DMS153 treated with DMSO at 0.1 percent for 48 hours (cell line): ENCODE results near the gene RASL10B.

Experiments used
- DNase-seq: peaks from one replicate; lab custom pipeline; 2025; ENCODE audit not compliant: unreplicated experiment; lab: John Stamatoyannopoulos, UW

The RASL10B gene

DNA sequence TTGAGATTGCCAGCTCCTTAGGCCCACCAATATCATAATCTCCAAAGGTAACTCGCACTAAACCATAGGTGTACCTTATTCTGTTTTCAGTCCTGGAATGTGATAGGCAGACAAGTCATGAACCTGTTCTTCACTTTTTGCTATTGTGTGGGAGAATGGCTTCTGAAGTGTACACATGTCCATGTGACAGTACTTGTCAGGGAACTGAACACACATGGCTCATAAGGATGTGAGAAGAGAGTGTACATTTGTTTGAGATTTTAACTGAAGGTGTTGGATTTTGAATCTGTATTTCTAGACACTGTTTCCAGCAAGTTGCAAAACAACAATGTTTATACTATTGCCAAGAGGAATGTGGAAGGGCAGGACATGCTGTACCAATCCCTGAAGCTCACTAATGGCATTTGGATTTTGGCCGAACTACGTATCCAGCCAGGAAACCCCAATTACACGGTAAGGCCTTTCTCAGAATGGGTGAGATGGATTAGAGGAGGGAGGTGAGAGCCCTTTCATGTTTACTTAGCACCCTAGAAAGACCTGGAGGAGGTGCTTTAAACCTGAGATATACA is 14.5 kb upstream of the RASL10B start:
- no peak for DNase-seq

DNA sequence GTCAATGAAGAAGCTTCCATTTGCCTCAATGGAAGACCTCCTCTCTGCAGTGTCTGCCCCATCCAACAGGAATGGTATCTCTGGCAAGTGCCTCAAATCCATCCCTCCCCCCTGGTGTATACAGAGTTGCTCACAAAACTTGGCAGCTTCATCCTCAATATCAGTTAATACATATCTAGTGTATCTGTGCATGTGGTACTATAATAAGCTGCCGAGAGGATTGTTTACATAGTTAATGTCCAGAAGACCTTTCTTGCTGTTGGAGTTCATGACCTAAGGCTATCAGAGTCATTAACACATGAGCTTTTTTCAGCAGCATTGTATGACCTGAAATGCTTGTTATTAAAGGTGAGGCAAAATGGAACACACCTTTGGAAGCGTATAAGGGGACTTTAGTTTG is 14.0 kb upstream of the RASL10B start:
- no peak for DNase-seq

DNA sequence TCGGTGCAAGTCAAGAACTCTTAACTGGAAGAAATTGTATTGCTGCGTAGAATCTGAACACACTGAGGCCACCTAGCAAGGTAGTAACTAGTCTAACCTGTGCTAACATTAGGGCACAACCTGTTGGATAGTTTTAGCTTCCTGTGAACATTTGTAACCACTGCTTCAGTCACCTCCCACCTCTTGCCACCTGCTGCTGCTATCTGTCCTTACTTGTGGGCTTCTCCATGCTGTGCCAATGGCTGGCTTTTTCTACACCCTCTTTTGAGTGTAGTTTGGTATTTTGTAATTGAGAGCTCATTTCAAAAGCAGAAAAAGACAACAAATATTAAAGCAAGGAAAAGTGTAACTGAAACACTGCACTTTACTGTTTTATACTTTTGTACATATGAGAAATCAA is 7.7 kb upstream of the RASL10B start:
- no peak for DNase-seq

DNA sequence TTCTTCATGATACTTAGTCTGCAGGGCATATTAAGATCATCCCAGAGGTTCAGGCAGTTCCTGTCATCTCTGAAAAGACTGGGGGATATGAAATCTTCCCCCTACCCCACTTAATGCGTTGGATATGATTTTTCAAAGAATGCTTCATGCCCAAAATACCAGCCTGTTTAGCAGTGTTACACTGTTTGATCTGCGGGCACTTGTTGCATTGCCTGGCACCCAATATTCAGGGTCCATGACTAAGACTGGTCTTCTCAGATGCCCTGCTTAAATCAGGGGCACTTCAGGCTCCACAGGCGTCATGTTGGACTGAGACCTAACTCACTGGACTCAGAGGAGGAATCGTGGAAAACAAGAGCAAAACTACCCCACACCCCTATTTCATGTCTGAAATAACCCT is 6.4 kb upstream of the RASL10B start:
- DNase-seq, result no peak

DNA sequence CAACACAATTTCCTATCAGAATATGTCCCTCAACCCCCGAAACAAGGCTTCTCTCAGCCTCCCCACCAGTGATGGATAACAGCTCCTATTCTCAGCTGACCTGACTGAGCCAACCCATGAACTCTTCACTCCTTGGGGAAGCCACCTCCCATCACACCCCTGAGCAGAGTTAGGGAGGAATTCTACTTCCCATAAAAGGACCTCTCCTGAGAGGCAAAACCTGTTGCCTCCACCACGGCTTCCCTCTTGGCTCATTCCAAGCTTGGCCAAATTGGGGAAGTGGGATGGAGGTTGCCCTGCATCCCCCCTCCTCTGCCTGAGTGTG is 5.7 kb upstream of the RASL10B start:
- DNase-seq, result no peak

DNA sequence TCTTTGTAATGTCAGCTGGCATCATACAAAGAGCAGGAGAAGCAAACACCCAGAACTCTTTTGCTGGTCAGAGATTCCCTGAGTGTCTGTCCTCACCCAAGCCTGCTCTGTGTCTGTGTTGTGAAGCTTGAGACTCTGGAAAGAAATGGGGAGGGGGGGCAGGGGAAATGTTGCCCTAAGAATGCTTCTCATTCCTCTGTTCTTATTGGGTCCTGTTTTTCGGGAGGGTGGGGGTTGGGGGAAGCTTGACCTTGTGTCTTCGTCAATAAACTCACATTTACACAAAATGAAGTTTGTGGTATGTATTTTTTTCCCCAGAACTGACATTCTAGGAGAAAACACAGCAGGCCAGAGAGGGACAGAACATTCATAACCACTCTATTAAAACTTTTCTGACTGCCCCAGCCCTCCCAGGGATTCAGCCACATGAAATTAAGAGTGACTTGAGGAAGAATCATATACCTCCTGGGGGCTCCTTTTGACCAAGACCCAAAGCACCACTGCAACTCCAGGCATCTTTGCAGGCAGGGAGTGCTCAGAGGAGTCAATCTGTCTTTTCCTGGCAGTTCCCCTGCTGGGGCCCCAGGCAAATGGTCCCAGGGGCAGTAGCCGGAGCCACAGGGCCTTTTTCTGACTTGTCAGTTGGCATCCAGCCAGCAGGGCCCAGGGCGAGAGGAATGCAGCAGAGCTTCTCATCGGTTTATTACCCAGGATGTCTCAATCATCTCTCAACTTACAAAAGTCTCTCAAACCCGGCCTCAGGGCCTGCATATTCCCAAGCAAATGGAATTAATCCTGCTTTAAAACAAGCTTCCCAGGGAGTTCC is 5.1 kb upstream of the RASL10B start:
- DNase-seq, result no peak

DNA sequence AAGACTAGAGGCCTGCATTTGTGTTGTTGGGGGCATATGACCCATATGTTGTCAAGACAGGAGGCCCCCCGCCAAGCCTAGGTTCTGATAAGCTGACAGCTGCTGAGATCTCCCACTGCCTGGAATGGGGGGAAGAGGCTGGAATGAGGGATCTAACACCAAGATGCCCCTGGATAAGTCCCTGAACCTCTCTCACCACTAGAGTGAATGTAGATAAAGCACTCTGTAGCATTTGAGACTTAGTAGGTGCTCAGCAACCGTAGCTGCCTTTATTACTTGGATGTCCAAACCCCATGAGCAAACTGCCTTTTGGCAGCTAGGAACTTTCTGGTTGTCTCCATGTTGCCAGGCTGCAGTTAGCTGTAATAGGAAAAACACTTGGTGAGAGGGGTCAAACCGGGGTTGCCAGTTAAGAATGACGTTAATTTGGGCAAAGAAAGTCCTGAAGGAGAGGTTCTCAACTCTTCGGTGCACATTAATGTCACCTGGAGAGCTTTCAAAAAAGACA is 4.4 kb upstream of the RASL10B start:
- no peak for DNase-seq

DNA sequence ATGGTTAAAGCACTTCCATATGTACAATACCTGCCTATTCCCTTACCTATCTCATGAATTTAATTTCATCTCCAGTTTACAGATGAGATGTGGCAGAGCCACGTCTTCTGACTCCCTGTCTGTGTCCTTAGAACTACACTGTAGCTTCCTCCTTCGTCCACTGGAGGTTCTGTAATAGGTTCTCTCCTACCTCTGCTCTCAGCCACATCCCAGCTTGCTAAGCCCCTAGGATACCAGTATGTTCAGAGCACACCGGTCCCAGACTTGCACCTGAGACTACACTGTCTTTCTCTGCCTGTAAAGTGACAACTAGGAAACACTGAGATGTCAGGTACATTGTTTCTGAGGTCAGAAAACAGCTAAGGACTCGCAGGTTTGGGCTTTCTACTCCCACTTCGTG is 3.8 kb upstream of the RASL10B start:
- DNase-seq, result no peak

DNA sequence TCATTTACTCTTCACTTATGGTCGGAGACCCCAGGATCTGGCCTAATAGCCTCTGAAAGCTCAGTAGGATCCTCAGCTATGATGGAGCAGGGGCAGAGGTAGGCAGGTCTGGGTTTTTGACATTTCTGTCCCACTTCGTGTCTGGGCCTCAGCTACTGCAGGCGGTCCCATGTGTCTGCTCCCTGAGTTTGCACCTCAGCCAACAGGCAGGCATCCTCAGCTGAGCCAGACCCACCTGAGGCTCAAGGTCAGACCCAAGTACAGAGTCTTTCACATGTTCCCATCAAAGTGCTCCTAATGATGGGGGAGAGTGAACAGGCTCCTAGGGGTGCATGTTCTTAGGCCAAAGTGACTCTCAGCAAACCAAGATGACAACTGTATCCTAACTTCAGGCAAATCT is 2.9 kb upstream of the RASL10B start:
- DNase-seq, result no peak

DNA sequence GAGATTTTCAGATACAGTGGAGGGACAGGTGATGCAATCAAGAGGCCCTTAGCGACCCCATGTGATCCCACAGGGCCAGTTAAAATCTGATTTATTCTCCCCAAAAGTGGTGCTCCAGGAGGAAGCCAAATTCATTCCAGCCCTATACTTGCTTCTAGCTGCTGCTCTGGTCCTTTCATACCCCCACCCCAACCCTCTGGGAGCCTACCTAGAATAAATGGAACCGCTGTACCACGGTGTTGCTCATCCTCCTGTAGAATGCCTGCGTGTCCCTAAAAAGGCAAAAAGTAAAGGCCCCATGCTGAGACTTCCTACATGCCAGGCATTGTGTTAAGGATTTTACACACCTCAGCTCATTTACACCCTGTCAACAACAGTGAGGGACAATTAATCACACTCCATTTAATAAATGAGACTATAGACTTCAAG is 2.0 kb upstream of the RASL10B start:
- DNase-seq, result no peak

DNA sequence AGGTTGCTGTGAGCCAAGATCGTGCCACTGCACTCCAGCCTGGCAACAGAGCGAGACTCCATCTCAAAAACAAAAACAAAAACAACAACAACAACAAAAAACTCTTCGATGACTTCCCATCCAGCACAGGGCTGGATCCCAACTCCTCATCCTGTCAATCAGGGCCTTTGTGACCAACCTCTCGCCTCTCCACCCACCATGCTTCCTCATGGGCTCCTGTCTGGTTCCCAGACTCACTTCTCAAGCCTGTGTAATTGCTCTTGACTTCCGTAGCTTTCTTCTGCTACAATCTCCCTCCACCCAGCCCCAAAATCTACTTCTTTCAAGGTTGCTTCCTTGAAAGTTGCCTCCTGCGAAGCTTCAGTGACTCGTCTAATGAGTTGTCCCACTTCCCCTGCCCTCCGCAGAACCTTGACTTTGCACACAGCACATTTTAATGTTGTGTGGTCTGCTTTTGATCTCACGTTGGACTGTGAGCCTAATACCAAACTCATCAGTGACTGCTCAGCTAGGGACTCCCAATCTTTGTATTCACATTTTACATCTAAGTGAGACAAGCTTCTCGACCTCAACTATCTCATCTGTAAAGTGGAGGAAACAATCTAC is 936 bp upstream of the RASL10B start:
- no peak for DNase-seq

DNA sequence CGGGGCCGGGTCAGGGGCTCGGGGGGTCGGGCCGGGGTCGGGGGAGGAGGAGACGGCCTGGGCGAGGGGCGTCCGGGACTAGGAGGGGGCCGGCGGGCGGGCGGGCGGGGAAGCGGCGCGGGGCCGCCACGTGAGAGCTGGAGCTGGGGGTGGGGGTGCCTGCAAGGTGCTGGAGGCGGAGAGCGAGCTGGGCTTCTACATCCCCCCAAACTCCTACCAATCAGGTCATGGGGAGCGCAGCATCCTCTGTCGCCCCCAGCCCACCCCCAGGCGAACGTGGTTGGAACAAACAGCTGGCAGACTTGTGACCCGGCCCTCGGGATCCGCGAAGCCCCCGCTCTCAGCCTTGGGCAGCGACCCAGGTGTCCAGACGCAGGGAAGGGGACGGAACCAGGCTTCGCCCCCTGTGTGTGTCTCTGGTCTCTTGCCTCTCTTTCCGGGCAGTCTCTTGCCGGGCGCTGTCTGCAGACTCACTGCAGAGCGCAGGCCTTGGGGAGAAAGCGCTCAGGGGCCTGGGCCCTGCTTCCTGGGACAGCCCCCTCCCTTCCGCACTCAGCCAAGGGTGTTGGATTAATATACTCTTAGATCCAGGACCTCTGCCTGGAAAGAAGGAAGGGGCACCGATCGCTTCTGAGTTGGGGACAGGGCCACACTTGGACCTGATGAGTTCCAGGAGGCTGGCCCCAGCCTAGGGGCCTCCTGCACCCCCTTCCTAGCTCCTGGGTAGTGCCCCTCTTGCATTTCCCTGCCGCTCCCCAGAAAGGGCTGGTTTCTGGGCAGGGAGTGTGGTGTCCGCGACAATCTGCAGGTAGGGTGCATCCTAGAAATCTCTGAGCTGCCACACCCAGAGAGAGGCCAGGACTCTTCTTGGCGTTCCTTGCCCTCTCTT is 722 bp downstream of the RASL10B start:
- DNase-seq, result no peak

DNA sequence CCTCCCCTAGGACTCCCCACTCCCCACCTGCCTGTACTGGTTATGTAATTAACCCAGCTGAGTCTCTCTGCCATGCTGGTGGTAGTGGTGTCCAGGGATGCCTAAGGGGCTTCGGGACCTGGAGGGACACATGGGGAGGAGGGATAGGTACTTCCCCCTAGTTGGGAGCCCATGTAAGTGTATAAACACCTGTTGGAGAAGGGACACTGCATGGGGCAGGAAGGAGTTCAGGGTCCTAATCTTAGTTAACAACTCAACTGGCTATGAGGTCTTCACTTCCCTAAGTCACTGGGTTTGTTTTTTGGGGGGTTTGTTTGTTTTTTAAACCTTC is 1.3 kb downstream of the RASL10B start:
- no peak for DNase-seq

DNA sequence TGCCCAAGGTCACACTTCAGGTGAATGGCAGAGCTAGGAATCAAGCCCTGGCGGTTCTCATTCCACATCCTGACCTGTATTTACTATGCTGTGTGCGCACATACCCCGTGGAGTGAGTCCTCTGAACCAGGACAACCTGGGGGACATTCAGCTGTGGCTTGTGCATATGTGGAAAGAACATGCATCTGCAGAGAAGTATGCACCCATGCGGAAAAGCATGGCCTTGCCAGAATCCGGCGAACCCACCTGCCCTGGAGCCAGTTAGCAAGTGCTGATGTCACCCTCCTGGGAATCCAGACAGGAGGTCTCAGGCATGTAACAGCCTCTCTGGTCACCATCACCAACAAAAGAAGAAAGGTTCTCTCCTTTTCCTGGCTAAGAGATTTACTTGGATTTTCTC is 1.9 kb downstream of the RASL10B start:
- DNase-seq, result no peak

DNA sequence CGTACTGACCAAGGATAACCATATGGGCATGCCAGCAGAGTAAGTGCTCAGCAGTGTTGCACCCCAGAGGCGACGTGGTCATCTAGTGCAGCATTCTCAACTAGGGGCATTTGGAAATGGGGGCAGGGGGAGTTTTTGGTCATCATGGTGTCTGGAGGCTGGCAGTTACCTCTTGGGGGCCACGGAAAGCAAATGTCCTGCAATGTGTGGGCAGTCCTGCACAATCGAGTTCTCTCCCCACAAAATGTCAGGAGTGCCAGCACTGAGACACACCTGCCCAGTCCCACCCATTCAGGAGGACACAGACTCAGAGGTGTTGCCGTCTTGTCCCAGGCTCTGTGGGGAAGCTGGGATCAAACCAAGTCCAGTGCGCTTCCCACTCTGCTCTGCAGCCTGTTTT is 3.0 kb downstream of the RASL10B start:
- DNase-seq, result no peak

DNA sequence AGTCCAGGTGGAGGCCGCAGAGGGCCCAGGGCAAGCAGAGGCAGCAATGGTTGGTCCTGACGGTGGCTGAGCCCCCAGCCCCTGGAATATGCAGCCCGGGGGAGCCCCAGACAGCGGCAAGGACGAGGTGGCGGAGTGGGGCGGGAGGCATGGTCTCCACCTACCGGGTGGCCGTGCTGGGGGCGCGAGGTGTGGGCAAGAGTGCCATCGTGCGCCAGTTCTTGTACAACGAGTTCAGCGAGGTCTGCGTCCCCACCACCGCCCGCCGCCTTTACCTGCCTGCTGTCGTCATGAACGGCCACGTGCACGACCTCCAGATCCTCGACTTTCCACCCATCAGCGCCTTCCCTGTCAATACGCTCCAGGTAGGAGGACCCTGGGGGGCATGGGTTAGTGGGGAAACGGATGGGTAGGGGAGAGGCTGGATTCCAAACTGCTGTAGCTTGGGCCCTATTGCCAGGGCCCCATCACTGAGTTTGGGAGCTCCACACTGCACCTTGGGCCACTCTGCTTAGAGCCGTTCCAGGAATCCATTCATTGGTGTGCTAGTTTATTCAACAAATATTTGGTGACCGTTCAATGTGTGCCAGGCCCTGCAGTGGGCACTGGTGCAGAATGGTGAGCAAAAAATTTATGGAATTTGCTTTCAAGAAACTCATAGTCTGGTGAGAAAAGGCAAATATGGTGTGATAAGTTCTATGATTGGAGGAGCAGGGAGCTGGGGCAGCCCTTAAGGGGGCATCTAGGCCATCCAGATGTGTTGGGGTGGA is 3.8 kb downstream of the RASL10B start:
- no peak for DNase-seq

DNA sequence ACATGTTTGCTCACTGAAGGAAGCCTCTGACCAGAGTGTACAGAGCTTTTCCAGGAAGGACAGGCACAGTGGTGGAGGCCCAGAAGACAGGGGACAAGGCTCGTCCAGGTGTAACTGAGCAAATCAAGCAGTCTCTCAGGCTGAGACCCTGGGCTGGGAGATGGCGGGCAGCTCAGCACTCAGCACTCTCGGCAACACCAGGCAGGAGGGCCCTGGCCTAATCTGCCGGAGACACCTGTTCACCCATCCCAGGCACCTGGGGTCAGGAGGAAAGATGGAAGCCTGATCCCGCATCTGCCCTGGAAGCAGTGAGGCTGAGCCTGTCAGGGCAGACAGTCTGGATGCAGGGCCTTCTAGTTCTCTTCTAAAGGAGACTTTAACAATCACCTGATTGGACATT is 4.8 kb downstream of the RASL10B start:
- DNase-seq, result no peak

DNA sequence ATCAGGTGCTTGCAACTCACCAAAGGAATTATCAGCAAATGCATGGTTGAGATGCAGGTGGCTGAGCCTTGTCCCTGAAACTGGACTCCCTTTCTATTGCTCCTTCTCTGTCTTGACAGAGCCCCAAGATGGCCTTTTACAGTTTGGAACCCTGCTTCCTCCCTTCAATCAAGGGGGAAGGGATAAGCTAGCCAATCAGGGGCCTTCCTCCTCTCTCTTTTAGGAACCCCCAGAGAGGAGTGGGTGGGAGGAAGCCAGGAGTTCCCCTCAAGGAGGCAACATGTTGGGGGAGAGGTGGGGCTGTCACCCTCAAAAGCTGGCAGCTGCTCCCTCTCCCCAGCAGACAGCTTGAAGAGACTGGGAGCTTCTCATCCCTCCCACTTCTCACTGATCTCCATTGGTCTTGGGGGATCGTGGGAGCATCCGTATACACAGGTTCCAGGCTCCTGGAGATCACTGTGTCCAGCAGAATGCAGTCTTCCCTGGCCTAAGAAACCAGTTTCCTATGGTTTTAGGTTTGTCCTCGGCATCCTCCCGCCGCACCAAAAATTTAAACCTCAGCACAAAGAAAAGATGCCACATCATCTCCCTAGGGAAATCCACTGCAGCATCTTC is 7.2 kb downstream of the RASL10B start:
- no peak for DNase-seq

DNA sequence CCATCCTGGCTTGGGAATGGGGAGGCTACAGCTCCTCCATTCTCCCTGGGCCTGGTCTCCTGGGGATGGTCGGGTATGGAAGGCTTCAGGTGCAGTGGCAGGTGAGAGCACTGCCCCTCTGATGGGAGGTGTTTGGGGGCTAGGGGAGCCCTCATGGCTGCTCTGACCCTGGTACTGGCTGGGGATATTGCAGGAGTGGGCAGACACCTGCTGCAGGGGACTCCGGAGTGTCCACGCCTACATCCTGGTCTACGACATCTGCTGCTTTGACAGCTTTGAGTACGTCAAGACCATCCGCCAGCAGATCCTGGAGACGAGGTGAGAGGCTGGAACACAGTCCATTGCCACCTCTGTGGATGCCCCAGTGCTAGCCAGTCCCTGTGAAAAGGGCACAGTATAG is 8.8 kb downstream of the RASL10B start:
- DNase-seq, result no peak
